Measurements from ENCODE around the gene SERPINA5.
"Not testable (repeated sequence)": the region's sequence is repeated elsewhere in the genome, so short reads cannot be mapped to it uniquely, and the experiment has no call there.

SERPINA5 gene

DNA sequence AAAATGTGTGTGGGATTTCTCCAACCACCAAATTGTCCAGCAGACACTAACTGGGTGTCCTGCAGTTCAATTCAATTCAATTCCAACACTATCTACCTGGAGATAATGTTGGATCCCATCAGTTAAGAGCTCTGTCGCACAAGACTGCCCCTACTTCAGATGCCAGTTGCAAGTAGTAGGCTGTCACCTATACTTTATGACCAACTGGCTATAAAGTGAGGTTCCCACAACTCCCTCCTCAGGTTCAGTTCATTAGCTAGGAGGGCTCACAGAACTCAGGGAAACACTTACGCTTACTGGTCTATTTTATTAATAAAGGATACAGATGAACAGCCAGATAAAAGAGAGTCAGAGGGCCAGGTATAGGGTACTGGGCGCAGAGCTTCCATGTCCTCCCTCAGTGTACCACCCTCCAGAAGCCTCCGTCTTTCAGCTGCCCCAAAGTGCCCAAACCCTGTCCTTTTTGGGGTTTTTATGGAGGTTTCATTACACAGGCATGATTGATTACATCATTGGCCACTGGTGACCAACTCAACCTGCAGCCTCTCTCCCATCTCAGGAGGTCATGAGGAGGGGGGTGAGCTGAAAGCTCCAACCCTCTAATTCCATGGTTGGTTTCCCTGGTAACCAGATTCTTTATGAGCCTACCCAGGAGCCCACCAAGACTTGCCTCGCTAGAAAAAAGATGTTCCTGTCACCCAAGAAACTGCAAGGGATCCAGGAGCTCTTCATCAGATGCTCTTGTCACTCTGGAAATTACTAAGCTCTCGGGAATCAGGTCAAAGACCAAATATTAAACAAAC is 7.5 kb upstream of the SERPINA5 start:
- DNase-seq (ENCODE audit: low read depth): no peak

DNA sequence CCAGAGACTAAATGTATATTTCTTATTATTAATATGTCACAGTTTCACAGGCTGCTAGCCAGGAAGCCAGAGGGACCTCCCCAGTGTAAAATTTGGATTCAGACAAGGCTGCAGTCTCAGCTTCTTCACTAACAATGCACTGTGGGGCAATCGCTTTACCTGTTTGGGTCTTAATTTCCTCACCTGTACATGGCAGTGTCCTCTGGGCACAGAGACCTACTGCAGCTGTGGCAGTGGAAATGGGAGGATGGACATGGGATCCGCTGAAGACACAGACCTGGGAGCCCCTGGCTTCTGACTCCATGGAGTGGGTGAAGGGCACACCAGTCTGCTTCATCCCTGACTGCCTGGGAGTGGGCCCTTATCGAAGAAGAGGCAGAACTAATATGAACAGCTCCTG is 6.9 kb upstream of the SERPINA5 start:
- DNase-seq (ENCODE audit: low read depth): no peak

DNA sequence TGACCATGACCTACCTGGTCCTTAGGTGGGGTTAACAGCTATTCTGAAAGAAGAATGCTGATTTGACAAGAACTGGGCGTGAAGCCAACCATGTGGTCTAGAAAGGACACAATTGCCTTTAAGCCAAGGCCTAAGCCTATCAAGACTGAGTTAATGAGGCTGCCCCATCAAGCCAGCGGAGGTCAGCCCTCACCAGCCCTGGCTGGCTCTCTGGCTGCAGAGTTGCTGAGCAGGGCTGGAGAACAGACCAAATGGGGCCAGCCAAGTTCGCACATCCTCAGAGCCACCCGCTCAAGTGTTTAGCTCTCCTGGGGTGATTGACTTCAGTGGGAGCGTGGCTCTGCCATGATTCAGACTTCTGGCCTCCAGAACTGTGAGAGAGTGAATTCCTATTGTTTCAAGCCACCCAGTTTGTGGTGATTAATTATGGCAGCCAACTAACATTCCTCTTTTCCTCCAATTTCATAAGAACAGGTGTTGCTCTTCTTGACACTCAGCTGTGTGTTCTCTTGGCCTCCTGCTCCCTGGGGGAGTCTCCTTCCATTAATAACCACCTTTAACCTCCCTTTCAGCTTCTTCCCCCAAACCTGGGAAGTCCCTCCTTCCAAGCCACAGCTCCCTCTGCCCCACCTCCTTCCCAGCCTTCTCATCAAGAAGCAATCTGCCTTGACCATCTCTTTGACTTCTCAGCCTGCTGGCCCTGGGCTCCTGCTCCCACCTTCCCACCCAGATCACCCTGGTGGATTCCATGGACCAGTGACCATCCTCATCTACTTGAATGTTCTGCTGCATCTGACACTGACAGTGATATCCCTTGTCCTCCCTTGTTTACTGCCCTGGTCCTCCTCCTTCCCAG is 5.3 kb upstream of the SERPINA5 start:
- no peak for DNase-seq (ENCODE audit: low read depth)

DNA sequence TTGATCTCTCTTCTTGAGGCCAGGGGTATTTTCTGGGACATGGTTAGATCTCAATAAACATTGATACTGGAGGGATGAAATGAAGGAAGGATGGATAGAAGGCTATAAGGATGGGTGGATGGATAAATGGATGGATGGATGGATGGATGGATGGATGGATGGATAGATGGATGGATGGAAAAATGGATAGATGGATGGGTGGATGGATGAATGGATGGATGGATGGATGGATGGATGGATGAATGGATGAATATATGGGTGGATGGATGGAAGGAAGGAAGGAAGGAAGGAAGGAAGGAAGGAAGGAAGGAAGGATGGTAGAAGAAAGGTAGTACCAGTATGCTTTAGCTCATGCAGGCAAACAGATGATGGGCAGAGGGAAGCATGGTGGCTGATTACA is 3.8 kb upstream of the SERPINA5 start:
- DNase-seq (ENCODE audit: low read depth): not testable (repeated sequence)

- DNase-seq (ENCODE audit: low read depth): no peak
These were observed 2.5 kb upstream of the SERPINA5 start for GRCh38 chr14:94578712-94579111.

DNA sequence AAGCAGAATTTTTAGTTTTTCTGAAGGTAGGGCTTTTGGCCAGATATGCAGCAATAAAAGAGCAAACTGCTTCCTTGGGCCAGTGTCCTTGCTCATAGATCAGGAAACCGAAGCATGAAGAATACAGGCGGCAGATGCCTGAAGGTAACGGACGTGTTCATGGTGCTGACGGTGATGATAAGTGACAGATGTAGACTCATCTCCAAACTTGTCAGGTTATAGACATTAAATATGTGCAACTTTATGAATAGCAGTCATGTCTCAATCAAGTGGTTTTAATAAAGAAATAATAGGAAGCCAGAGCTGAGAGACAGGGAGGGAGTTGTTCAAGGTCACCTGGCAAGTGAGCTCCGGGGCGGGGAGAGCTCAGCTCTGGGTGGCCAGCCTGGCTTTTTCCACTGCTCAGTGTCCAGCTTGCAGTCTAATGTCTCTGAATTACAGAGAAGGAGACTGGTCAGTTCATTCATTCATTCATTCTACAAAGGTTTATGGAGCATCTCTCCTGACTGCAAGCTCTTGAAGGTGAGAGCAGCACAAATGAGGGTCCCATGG is 1.0 kb downstream of the SERPINA5 start:
- no peak for DNase-seq (ENCODE audit: low read depth)

DNA sequence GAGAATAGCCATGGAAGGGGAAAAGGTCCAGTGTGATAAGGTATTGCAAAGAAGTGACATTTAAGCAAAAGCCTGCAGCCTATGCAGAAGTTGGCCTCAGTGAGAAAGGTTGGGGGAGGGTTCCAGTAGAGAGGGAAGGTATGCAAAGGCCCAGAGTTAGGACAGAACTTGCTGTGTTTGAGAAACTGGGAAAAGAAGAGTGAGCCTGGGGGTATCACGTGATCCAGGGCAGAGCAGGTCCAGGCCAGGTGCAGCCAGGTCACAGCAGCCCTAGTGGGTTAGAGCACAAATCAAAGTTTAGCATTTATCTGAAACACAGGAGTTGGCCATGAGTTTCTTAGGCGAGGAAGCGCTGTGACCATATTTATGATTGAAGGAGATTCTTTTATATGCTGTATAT is 1.6 kb downstream of the SERPINA5 start:
- DNase-seq (ENCODE audit: low read depth): no peak

DNA sequence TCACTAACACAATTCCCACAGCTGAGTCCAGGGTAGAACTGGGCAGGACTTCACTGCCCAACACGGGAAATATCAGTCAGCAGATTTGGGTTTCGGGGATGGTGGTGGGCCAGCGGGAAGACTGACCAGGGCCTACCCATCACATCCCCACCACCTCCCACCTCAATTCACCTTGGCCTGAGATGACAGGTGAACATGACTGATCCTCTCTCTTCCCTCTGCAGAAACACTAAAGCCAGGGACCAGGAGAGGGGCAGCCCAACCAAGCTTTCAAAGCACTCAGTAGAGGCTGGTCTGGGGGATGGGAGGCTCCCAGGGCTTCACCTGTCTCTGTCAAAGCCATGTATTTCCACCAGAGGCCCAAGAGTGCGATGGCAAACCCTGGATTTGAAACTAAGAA is 2.3 kb downstream of the SERPINA5 start:
- DNase-seq (ENCODE audit: low read depth): no peak

DNA sequence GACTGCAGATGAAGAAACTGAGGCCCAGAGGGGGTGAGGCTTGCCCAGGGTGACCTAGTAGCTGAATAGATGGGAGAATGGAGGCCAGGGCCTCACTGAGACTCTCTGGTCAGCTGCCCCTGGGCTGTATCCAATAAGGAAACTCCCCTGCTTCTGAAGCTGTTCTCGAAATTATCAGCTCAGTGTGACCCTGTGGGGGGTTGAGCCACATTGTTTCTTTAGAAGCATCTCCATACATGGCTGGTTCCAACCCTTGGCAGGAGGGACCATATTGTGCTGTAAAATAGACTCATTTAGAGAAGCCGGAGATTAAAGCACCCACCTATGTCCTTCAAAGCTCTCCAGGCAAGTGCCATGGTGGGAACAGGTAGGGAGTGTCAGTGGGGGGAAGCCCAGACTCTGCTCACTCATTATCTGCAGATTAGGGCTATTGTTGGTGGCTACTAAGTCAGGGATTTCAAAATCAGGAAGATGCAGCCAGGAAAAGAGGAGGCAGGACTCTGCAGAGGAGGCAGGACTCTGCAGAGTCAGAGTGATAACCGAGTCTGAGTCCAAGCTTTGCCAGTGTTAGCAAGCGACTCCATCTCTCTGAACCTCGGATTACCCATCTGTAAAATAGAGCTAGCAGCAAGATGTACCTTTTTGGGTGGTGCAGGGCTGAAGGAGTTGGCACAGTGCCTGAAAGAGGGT is 3.5 kb downstream of the SERPINA5 start:
- DNase-seq (ENCODE audit: low read depth): no peak

GRCh38 chr14:94586635-94587034 is 5.4 kb downstream of the SERPINA5 start:
- DNase-seq (ENCODE audit: low read depth): no peak

GRCh38 chr14:94588311-94588710 is 7.1 kb downstream of the SERPINA5 start:
- DNase-seq (ENCODE audit: low read depth): no peak

DNA sequence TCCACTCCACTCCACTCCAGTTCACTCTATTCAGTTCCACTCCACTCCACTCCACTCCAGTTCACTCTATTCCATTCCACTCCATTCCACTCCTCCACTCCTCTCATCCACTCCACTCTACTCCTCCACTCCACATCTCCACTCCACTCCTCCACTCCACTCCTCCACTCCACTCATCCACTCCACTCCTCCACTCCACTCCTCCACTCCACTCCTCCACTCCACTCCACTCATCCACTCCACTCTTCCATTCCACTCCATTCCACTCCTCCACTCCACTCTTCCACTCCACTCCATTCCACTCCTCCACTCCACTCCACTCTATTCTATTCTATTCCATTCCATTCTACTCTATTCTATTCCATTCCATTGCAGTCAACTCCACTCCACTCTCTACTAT is 9.8 kb downstream of the SERPINA5 start:
- no peak for DNase-seq (ENCODE audit: low read depth)

GRCh38 chr14:94591871-94592270 is 10.6 kb downstream of the SERPINA5 start:
- no peak for DNase-seq (ENCODE audit: low read depth)

DNA sequence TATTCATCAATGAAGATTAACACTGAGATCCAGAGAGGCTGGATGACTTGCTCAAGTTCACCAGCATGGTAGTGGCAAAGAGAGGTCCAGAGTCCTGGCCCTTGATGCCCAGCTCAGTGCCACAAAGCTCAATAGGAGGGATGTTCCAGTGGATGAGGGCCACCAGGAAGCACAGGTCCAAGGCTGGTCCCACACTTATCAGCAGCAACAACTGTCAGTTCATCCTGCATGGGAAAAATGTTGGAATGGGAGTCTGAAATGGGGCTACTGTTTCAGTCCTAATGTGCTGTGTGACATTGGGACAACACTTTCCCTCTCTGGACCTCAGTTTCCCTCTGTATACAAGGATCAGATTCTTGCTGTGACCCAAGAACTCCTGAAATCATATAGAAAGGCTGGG is 11.2 kb downstream of the SERPINA5 start:
- no peak for DNase-seq (ENCODE audit: low read depth)

- no peak for DNase-seq (ENCODE audit: low read depth)
These were observed 12.1 kb downstream of the SERPINA5 start for GRCh38 chr14:94593376-94593748.

DNA sequence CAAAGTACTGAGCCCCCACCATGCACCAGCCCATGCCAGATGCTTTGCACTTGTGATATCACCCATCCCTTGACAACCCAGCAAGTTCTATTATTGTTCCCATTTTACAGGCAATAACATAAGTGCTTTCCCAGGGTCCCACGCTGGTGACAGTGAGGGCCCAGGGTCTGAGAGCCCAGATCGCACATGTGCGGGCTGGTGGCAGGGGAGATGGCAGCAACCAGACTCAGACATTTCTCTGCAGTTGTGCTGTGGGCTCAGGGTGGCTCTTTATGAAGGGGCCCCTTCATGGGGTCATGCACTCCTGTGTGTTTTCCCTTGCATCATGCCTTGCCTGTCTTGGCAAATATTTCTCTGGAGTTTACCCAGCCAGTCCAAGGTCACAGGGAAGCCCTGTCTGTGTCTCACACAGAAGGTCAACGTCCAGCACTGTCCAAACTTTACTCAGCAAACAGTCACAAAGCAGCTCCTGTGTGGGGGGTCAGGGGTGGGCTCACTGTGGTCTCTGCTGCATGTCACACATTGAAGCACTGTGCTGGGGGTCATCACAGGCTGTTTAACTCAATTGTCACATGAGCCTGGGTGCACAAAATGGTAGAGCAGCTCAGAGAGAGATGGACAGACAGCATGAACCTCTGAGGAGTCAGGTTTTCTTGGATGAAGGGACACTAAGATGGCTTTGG is 12.7 kb downstream of the SERPINA5 start:
- DNase-seq (ENCODE audit: low read depth): no peak

DNA sequence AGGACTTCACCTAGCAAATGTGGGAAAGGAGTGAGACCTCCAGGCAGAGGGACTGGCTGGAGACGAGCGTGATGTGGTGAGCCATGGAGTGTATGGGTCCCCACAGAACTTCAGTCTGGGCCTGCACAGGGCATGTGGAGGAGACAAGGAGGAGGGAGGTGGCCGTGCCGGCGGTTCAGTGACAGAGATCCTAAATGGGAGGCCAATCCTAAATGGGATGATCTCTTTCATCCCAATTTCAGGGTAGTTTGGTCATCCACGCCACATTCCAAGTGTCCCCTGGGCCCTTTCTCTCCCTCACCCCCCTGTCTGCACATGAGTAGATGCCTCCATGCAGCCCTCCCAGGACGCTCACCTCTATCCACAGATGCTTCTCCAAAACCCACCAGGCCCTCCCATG is 13.2 kb downstream of the SERPINA5 start:
- DNase-seq (ENCODE audit: low read depth): no peak

GRCh38 chr14:94595912-94596311 is 14.7 kb downstream of the SERPINA5 start:
- DNase-seq (ENCODE audit: low read depth): no peak

GRCh38 chr14:94596361-94596760 is 15.1 kb downstream of the SERPINA5 start:
- no peak for DNase-seq (ENCODE audit: low read depth)

- DNase-seq (ENCODE audit: low read depth): no peak
These were observed 16.6 kb downstream of the SERPINA5 start for GRCh38 chr14:94597788-94598187.

- DNase-seq (ENCODE audit: low read depth): no peak
These were observed 17.2 kb downstream of the SERPINA5 start for GRCh38 chr14:94598506-94598815.

Data from stimulated activated CD8-positive, alpha-beta memory T cell treated with anti-CD3 and anti-CD28 coated beads, Interleukin-12 subunit alpha, Interleukin-12 subunit beta, amount 100 ng/mL, for 1 hour (primary cell).